Kidney tubule cell (primary cell): Measurements from ENCODE around the gene STXBP6.
"Not testable (repeated sequence)": the region's sequence is repeated elsewhere in the genome, so short reads cannot be mapped to it uniquely, and the experiment has no call there.

ENCODE experiments used
- DNase-seq: peaks from one replicate; pipeline ENCODE4 v3.0.0-alpha.2; 2018; ENCODE audit warnings: low spot score

The STXBP6 gene

GRCh38 chr14:24801024-24801423 is 248.9 kb downstream of the STXBP6 start:
- no peak for DNase-seq

GRCh38 chr14:24798911-24799462 is 251.0 kb downstream of the STXBP6 start:
- DNase-seq: no peak

GRCh38 chr14:24795406-24795805 is 254.5 kb downstream of the STXBP6 start:
- DNase-seq: no peak

- no peak for DNase-seq
Measured at GRCh38 chr14:24794644-24795305, 255.2 kb downstream of the STXBP6 start.

- no peak for DNase-seq
Measured at GRCh38 chr14:24790196-24790595, 259.8 kb downstream of the STXBP6 start.

GRCh38 chr14:24789378-24789884 is 260.5 kb downstream of the STXBP6 start:
- DNase-seq: no peak

- no peak for DNase-seq
Measured at GRCh38 chr14:24785698-24786097, 264.2 kb downstream of the STXBP6 start.

- no peak for DNase-seq
Measured at GRCh38 chr14:24784981-24785380, 265.0 kb downstream of the STXBP6 start.

GRCh38 chr14:24783791-24784190 is 266.2 kb downstream of the STXBP6 start:
- DNase-seq: no peak

GRCh38 chr14:24780281-24780680 is 269.7 kb downstream of the STXBP6 start:
- no peak for DNase-seq

GRCh38 chr14:24777678-24778077 is 272.3 kb downstream of the STXBP6 start:
- DNase-seq: no peak

GRCh38 chr14:24775950-24776349 is 274.0 kb downstream of the STXBP6 start:
- DNase-seq: no peak

- DNase-seq: no peak
Measured at GRCh38 chr14:24774187-24774915, 275.6 kb downstream of the STXBP6 start.

- DNase-seq: not testable (repeated sequence)
Measured at GRCh38 chr14:24773564-24773963, 276.4 kb downstream of the STXBP6 start.

GRCh38 chr14:24766434-24766833 is 283.5 kb downstream of the STXBP6 start:
- no peak for DNase-seq

- no peak for DNase-seq
Measured at GRCh38 chr14:24761141-24761540, 288.8 kb downstream of the STXBP6 start.
